Bronchial epithelial cell (primary cell): ENCODE data around the gene SLC25A31. TPM values are rescaled to one million over a fixed set of nuclear protein-coding genes. Genes with fewer than 3 reads are reported as not detected.
A peak's percentile ranks its signal among the peaks of the same experiment; 100 is the strongest.

Experiments used
- DNase-seq: peaks from one replicate; pipeline ENCODE4 v3.0.0-alpha.2; 2010; ENCODE audit warnings: low read depth
- FAIRE-seq: peaks from 2 replicates; lab custom pipeline; 2011; peaks lifted over from hg19 to GRCh38; lab: Jason Lieb, UNC
- H3K27me3 ChIP-seq: 2 replicates; pipeline ENCODE4 v1.5.1; 2011; ENCODE audit warnings: low read length; ENCODE audit not compliant: control insufficient read depth, insufficient read depth
- H3K36me3 ChIP-seq: 2 replicates; pipeline ENCODE4 v1.5.1; 2011; ENCODE audit warnings: low read length; ENCODE audit not compliant: control insufficient read depth, insufficient read depth
- H3K4me3 ChIP-seq: 2 replicates; pipeline ENCODE4 v1.5.1; 2011; ENCODE audit warnings: mild to moderate bottlenecking, low read depth, low read length, control low read depth
- CTCF ChIP-seq: IDR thresholded peaks from 2 replicates; pipeline ENCODE4 v1.5.1; 2011; ENCODE audit warnings: mild to moderate bottlenecking, moderate library complexity, low read length, control low read depth, inconsistent platforms; ENCODE audit not compliant: insufficient read depth, severe bottlenecking
- total RNA-seq: library from RNA; depleted of rRNA; stranded (reverse); fragments of >200 nt; gene quantifications from 2 replicates; pipeline ENCODE4 v1.2.1, GENCODE V29; 2014

The SLC25A31 gene
- total RNA-seq, 1 donor from 2014 or later, result not detected

- H3K27me3 ChIP-seq, result no peaks in the 10 kb centered on the region
- no peak for TF ChIP-seq CTCF
- H3K36me3 ChIP-seq, result no peaks in the 10 kb centered on the region
- DNase-seq, result peak; percentile 67
- FAIRE-seq, result no peak
- no peak overlapping the region for H3K4me3 ChIP-seq
These were observed 41.5 kb downstream of the SLC25A31 start for GRCh38 chr4:127771535-127772275.

GRCh38 chr4:127772769-127773671, 42.8 kb downstream of the SLC25A31 start:
- H3K4me3 ChIP-seq, result no peak overlapping the region
- H3K27me3 ChIP-seq, result no peaks in the 10 kb centered on the region
- DNase-seq (no peak), FAIRE-seq (no peak)
- no peaks in the 10 kb centered on the region for H3K36me3 ChIP-seq
- no peak for TF ChIP-seq CTCF

GRCh38 chr4:127775843-127776242, 45.6 kb downstream of the SLC25A31 start:
- no peaks in the 10 kb centered on the region for H3K27me3 ChIP-seq
- no peak for DNase-seq
- no peak for TF ChIP-seq CTCF
- no peak for FAIRE-seq
- H3K4me3 ChIP-seq, result no peak overlapping the region
- no peaks in the 10 kb centered on the region for H3K36me3 ChIP-seq

GRCh38 chr4:127776620-127777019, 46.4 kb downstream of the SLC25A31 start:
- no peak for FAIRE-seq
- Histone ChIP-seq H3K27me3 (no peaks in the 10 kb centered on the region), H3K36me3 (no peaks in the 10 kb centered on the region), H3K4me3 (no peak overlapping the region)
- DNase-seq, result peak; percentile 35
- TF ChIP-seq CTCF, result no peak

- H3K27me3 ChIP-seq, result no peaks in the 10 kb centered on the region
- FAIRE-seq, result no peak
- H3K4me3 ChIP-seq, result no peak overlapping the region
These were observed 47.3 kb downstream of the SLC25A31 start for GRCh38 chr4:127777487-127777886.

More at GRCh38 chr4:127777487-127777886, 47.3 kb downstream of the SLC25A31 start:
- no peaks in the 10 kb centered on the region for H3K36me3 ChIP-seq
- no peak for DNase-seq
- no peak for TF ChIP-seq CTCF
